HG03575 (cell line): ENCODE results near the gene FLRT3.

Source experiments
- ATAC-seq: cut with Tn5 transposase; IDR thresholded peaks from one replicate; pipeline ENCODE4 v1.9.1; 2021; ENCODE audit not compliant: unreplicated experiment, insufficient number of reproducible peaks, low FRiP score; ENCODE audit errors: extremely low read depth

The FLRT3 gene

DNA sequence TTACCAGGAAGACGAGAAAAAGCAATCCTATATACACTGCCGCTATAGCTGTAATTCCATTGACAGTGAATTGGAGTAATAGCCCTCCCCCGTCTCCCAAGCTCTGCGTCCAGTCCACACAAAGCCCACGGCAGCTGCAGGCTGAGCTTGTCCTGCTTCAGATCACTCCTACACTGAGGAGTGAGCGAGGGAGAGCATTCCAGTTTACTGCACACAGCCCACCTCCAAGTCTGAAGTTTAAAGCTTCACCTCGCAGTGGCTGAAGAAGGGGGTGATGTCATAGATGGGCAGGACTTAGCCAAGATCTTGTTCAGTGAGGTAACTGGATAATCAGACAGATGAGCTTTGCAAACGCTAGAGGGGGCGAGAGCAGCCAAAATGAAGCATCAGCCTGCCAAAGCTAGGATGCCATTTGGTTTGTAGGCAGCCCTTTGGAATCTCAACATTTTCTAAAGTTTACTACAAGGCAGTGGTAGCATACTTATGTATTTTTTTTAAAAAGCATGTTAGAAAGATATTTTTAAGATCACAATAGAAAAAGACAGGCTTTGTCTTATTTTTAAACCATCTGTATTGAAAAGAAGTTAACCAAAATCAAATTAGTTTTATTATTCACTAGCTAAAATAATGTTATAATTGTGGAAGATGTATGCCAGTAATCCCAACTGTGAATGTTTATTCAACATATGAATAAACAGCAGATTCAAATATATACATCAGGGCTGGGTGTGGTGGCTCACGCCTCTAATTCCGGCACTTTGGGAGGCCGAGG lies at the start of gene FLRT3:
FLRT3 (minus strand) TSS at position 213 of the 772 bp plus-strand sequence. CDS start 10,106 bp downstream, outside the sequence.
- ATAC-seq, result peak; percentile 85

DNA sequence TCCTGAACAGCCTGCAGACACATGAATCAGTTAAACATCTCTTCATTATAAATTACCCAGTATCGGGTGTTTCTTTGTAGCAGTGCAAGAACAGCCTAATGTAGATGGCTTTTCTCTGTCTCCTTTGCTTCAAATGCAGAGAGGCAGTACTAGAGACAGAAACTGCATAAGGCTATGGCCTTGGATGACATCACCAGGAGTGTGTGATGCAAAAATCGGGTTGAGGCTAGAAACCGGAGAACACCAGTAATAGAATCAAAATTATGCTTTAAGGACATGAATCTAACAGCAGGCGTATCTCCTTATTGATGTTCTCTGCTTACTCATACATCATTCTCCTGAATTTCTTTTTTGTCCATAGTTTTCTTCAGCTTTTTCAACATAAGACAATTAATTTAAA lies 49.3 kb upstream of the FLRT3 start:
- no peak for ATAC-seq

DNA sequence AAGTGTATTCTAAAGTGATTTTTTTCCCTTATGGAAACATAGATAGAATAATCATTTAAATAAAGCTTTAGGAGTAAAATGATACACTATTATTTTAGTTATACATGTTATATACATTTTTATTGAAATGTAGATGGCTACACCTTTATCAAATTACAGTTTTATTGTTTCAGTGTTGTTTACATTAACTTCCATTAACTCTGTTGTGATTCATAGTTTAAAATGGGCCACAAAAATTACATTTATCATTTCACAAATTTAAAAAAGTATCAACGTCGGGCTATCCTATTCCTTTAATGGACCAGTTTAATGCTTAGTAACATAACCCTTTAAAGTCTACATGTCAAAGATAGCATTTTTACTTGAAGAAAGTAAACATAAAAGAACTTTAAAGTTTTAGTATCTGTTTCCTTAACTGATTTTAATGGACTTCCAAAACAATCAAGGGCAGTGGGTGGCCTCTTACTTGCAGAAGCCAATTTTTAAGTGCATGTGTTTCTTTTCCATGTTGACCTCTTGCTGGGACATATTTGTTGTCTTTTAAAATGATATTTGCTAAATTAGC lies 47.8 kb upstream of the FLRT3 start:
- ATAC-seq, result no peak

DNA sequence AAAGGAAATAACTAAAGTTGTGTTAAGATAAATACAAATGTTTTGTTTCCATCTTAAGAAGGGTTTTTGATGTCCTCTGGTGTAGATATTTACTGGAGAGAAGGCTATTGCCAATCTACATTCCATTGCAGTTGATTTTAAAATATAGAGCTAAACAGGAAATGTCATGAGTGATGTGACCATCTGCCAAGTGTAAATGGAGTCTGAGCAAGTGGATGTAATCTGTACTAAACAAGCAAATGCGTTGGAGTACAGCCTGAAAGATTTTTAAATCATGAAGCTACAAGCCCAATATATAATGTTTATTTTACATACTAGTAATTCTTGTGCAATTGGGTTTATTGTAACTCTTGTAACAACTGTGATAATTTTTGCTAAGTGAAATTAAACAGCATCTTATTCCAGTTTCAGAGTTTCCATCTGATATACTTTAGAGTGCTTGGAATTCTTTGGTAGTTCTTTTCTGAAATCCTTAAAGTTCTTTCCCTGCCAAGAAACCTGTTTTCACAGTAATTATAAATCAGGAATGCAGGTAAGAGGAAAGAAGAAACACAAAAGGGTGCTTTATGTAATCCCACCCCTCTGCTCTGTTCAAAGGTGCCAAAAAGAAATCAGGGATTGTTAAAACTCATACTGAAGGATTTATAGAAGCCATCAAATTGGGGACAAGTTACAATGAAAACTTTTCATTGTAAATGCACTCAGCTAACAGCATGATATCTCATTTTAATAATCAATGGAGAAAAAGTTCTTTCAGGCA lies 47.2 kb upstream of the FLRT3 start:
- no peak for ATAC-seq

DNA sequence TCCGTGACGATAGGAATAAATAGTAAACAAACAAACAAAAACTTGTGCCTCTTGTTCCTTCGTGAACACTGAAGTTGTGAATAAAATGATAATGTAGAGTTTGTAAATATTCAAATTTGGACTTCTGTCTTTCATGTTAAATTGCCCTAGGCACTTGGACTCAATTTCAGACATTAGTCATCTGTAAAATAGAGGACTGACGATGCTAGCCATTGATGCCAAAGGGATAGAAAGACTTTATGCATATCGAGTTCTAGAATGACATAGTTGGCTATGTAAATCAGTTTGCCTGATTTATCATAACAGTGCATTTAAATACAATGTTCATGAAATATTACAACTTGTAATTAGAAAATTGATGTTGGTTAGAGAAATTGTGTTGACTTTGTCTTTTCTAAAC lies 45.9 kb upstream of the FLRT3 start:
- no peak for ATAC-seq

DNA sequence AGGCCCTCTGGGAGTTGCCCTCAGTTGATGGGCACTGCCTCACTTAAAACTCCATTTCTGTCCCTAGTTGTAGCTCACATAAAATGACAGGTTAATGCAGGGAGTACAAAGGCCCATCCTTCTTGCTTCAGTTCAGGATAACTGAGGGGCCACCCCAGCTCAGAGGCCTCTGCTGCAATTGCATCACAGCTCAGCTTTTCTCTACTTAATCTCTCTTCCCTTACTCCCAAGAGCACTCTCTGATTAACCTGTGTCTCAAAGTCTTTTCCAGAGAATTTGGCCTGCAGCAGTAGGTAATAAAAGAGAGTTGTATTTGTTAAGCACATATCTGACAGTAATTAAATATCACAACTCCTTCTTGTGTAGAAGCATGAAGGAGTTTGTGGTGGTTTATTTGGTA lies 40.9 kb upstream of the FLRT3 start:
- ATAC-seq, result no peak

DNA sequence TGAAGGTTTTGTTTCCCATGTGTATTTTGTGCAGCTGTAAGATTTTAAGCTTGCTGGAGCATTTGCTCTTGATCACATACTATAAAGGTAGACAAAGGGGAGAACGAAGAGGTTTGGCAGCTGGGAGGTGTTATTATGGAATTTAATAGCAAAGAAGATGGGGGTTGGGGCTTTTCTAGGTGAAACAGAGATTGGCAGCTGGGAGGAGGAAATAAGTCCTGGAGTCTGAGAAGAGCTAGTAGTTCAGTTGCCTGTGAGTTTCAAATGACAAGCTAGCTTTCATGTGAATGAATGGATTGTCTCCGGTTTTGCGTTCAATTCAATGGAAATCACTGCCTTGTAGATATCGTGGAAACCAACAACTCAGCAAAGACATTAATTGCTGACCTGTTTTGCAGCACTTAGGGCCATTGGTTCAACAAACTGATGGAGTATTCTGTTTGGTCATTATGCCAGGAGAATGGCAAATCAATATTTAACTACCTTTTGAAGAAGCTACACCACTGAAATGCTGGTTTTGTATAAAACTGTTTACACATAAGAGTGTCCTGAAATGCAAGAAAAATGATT lies 38.1 kb upstream of the FLRT3 start:
- no peak for ATAC-seq

DNA sequence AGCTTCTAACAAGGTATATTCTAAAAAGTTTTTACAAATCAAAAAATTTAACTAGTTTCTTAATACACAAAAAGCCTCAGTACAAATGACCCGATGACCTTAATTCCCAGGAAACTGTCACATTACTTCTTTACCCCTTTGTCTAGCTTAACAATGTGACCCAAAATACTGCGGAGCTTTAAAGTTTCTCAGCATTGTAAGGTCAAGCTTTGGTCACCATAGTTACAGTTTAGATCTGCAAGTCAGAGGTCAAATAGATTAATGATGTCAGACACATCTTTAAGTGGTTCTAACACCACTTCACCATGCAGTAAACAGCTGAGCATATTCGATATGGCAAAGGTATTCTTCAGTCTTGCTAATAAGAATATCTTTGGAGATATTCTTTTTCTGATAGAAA lies 36.8 kb upstream of the FLRT3 start:
- no peak for ATAC-seq

DNA sequence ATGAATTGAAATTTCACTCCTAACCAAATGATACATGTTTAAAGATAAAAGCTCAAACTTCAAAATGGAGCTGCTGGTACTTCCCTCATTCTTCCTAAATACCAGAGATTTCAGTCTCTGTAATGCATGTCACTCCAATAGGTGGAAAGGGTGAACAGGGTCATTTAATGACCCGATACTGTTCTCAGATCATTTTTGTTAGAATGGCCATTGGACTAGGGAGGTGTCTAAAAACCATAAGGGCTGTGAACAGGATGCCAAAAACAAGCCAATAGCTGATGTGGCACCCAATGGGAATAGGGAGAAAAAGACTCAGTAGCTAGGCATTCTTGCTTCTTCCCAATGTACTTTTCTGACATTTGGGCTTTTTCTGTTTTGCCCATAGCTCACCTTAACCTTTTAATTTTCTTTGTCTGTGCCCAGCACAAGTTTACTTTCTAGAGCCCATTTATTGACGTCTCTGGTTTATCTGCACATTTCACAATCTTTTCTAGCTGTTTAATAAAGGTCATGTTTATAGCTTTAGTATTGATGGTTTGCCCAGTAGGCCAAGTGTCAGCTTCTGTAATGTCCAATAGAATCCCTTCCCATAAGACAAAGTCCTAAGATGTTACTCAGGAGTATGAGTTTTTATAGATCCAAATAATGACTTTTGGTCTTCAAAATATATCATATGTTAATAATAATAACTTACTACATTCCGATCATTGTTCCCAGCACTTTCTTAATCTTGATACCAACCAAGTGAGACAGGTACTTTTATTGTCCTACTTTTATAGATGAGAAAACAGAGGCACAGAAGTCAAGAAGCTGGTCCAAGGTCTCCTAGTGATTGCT lies 24.3 kb upstream of the FLRT3 start:
- no peak for ATAC-seq

DNA sequence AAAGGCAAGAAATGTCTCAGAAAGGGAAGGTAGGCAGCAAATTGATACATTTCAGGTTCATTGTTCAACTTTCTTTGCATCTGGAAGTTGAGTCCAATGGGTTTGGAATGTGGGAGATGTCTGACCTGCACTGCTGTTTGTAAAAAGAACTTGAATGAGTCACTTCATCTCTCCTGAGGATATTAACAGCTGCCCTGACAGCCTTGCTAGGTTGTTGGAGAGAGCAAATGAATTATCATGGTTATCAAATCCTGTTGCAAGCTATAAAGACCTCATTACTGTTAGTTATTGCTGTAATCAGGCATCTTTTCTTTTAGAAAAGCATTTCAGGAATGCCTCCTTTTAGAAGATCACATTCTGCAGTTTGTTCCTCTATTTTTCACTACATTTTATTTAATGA lies 23.0 kb upstream of the FLRT3 start:
- no peak for ATAC-seq

DNA sequence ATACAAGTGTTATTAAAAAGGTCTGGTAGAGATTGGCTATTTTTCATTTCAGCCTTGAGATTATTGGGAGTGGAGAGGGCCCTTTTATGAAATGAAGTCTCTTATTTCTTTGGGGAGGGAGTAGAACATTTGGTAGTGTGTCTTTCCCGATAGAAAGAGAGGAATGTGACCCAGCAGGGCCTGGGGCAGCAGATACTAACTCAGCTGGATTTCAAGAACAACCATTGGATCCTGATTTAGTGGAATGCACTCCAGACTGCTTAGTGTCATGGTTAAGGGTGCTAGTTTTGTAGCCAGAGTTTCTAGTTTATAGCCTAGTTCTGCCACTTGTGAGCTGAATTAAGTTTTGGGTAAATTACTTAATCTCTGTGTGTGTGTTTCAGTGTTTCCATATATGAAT lies 18.4 kb upstream of the FLRT3 start:
- no peak for ATAC-seq

DNA sequence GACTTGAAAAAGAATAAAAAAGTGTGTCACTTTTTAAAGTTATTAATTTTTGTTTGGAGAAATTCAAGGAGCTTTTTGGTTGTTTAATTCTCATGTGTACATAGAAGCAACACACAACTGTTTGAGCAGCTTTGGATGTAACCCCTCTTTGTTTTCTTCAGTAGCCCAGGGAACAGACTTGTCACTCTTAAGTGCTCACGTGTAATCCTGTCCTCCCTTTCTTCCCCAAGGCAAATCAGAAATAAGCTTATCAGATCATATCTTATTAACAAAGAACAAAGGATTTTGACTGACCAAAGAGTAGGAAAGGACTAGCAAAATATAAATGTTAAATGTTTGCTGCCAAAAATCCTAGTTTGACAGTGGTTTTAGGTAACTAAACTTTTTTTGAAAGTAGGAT lies 7.3 kb upstream of the FLRT3 start:
- ATAC-seq, result no peak

DNA sequence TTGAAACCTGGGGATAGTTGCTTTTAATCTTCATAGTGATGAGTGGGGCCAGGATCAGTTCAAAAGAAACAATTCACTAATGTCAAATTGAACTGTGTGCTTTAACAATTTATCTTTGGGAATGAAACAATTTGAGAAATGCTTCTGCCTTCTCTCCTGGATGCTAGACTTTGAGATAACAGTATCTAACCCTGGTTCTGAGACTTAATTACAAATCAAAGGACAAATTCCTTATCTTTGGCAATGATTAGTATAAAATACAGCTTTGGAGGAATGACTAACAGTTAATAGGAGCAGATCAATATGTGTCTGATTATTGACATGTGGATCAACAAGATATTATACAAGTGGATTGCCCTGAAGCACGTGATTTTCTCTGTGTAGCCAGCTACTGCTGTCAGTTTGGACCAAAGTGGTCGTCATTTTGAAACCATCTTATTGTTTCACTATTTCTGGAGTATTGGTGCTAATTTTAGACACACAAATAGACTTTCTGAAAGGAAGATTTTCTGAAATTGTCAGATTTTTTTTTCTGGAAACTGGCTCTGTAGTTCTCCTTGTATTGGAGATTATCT lies 6.2 kb upstream of the FLRT3 start:
- no peak for ATAC-seq

DNA sequence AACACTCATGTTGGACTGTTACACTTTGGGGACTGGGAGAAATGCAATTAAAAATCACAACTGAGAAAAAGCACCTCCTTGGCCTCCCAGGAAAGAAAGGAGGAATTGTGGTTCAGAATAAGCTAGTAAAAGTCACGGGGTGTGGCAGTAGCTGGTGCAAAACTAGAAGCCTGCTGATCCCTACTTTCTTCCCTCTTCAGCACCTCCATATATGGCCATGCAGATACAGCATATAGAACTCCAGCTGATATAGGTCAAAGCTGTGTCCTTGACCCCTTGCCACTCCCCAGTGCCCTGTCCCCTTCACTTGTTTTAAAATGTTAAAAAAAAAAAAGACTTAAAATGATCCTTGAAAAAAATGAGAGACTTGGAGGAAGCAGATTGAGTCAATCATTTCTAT lies 5.5 kb upstream of the FLRT3 start:
- no peak for ATAC-seq

DNA sequence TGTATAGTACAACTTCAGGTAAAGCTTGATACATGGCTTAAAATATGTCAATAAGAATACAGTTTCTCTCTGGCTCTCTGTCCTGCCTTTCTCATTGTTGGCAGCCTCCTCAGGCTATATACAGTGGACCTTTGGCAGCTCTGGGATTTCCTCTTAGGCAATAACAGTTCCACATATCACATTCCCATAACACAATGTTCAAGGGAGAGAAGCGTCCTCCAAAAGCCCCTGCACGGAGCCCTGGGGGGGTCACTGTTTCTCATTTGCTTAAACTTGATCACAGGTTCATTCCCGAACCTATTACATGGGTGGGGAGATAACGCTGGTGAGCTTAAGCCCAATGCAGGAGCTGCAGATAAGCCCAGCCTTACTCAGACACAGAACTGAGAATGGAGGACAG lies 4.4 kb upstream of the FLRT3 start:
- ATAC-seq, result no peak

DNA sequence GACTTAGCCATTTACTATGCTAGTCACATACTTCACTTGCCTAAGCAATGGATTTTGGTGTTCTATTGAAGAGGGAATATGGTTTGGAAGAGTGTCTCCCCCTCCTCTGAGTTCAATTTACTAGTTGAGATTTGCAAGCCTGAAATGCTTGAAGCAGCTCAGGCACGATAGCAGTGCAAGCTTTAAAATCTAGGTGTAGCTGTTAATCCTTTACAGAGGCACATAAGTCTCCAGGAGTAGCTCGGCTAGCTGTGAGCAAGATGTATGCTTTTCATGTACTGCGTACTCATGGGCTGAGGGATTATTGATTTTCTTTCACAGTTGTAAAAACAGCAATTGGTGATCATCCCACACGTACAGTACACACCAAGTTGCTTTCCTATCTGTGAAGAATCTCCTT lies 726 bp downstream of the FLRT3 start:
- no peak for ATAC-seq

DNA sequence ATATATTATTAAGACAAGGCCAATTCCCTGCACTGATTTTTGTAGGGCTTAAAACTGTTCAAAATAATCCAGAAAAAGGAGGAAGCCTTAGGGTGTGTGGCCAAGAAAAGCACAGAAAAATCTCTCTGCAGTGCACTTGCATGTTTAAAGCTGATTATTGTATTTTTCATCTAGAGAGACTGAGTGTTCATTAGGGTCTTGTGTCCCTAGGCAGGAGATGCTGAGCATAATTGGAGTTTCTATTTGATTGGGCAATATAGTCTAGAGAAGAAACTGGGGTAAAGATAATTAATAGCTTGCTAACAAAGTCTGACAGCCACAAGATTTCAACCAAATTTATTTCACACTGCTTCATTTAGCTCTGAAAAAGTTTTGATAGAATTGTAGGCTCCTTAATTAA lies 2.4 kb downstream of the FLRT3 start:
- ATAC-seq, result no peak

DNA sequence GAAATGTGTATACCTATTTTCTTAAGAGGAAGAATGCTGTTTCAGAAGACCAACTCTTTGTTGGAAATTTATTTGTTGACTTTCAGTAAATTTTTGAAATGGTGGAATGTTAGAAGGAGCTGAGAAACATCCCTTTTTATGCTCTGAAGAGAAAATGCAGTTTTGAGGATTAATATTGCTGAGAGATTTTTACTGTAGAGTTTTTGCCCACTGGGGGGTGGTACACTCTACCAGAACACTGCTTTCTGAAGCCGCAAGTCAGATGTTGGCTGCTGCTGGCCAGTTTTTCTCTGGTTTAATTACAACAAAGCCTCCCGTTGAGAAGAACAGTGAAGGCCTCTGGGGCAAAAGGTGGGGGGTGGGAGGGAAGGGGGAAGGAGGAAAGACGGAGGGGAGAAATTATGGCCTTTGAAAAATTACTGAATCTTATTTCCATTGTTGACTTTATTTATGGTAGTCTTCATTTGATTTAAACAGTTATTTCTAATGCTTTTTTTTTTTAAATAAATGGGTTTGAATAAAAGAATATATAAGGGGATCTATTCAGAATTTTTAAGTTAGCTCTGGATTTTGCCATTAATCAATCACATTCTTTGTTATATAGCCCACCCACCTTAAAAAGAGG lies 3.0 kb downstream of the FLRT3 start:
- no peak for ATAC-seq
